A549 (cell line): Measurements from ENCODE around the gene DYRK2.

Experiments used
- CTCF ChIP-seq: fragments of >200 bp; sonication (Bioruptor Twin); formaldehyde crosslinking; IDR thresholded peaks from 3 replicates; pipeline ENCODE4 v1.5.1; 2016
- KDM1A ChIP-seq: fragments of 200-600 bp; sonication (generic); IDR thresholded peaks from 2 replicates; pipeline ENCODE4 v1.6.1; 2016; ENCODE audit warnings: low read depth, mild to moderate bottlenecking

- no peak for TF ChIP-seq KDM1A
- TF ChIP-seq CTCF, result no peak
Observed at GRCh38 chr12:67647181-67647798, 1.3 kb upstream of the DYRK2 start.
